LoVo (cell line): Measurements from ENCODE around the gene CCDC142.
"Not testable (repeated sequence)": the region's sequence is repeated elsewhere in the genome, so short reads cannot be mapped to it uniquely, and the experiment has no call there.

Experiments used
- DNase-seq: peaks from one replicate; pipeline ENCODE4 v3.0.0-alpha.2; 2016; ENCODE audit warnings: low spot score

The CCDC142 gene

DNA sequence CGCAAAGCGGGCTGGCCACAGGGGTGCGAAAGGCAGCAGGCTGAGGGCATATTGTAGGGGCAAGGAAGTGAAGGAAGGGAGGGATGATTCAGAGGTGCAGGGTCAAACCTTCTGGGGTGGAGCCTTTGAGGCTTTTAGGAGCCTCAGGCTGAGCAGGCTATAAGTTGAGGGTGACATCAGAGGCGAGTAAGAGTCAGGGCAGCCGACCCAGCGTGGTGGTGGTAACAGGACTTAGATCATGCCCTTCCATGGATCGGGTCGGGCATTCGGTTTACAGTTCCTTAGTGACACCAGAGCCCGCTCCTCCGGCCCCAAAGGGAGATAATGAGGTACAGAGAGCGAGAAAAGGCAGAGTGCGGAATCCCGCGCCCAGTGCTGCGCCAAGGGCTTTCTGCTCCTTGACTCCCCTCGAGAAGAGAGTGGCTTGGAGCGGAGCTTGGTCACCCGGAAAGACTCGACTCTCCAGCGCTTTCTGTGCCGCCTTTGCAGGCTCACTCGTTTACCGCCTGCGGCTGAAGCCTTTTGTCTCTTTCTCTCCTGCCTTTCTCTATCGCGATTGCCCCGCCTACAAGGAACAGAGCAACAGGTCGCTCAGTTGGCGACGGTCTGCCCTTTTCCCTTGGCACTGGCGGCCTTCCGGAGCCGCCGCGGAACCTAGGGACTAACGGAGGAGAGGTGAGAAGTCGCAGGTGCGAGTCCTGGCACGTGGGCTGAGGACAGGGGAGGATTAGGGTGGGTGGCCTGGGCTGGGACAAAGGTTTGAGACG, 15.9 kb upstream of the CCDC142 start:
- no peak for DNase-seq

GRCh38 chr2:74497777-74498499, 15.1 kb upstream of the CCDC142 start:
- no peak for DNase-seq

GRCh38 chr2:74496997-74497776, 14.4 kb upstream of the CCDC142 start:
- no peak for DNase-seq

GRCh38 chr2:74495440-74495839, 12.6 kb upstream of the CCDC142 start:
- DNase-seq = no peak

DNA sequence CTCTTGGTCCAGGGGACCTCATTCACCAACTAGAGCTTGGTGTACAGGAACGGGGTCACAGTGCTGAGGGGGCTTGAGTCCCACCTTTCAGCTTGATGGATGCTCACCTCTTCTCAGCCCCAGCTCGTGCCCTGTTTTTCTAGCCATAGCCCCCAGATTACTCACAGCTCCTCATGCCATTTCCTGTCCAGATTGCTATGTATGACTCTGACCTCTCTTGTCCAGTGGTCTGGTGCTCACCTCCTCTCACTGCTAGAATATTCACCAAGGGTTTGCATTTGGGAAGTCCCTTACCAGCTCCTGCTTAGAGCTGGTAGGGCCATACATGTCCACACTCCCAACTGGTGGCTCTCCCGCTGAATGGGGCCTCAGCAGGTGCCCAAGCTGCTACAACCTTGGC, 10.7 kb upstream of the CCDC142 start:
- no peak for DNase-seq

GRCh38 chr2:74491648-74492544, 9.1 kb upstream of the CCDC142 start:
- DNase-seq = no peak

GRCh38 chr2:74489906-74490305, 7.1 kb upstream of the CCDC142 start:
- DNase-seq = no peak

DNA sequence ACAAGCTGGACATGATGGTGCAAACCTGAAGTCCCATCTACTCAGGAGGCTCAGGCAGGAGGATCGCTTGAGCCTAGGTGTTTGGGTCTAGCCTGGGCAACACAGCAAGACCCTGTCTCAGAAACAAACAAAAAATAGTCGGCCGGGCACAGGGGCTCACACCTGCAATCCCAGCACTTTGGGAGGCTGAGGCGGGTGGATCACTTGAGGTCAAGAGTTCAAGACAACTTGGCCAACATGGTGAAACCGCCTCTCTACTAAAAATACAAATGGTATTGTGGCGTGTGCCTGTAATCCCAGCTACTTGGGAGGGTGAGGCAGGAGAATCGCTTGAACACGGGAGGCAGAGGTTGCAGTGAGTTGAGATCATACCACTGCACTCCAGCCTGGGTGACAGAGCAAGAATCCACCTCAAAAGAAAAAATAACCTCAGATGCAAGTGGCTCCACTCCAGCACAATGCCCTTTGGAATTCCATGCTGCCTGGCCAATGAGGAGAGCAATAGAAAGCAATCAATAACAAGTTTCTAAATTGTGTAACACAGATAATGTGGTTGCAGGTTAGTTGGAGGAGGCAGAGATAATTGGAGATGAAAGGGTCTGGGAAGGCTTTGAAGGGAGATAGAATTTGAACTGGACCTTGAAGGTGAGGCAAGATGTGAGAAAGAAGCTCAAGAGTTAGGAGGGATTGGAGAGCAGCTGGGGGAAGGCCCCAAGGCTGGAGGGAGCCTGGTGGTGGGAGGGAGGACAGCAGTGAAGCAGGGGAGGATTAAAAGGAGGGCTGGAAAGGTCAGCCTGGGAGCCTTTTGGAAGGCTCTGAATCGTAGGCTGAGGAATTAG, 6.1 kb upstream of the CCDC142 start:
- no peak for DNase-seq

- DNase-seq = no peak
Observed at GRCh38 chr2:74486141-74486540, 3.3 kb upstream of the CCDC142 start.

GRCh38 chr2:74483675-74484164, 922 bp upstream of the CCDC142 start:
- not testable (repeated sequence) for DNase-seq

DNA sequence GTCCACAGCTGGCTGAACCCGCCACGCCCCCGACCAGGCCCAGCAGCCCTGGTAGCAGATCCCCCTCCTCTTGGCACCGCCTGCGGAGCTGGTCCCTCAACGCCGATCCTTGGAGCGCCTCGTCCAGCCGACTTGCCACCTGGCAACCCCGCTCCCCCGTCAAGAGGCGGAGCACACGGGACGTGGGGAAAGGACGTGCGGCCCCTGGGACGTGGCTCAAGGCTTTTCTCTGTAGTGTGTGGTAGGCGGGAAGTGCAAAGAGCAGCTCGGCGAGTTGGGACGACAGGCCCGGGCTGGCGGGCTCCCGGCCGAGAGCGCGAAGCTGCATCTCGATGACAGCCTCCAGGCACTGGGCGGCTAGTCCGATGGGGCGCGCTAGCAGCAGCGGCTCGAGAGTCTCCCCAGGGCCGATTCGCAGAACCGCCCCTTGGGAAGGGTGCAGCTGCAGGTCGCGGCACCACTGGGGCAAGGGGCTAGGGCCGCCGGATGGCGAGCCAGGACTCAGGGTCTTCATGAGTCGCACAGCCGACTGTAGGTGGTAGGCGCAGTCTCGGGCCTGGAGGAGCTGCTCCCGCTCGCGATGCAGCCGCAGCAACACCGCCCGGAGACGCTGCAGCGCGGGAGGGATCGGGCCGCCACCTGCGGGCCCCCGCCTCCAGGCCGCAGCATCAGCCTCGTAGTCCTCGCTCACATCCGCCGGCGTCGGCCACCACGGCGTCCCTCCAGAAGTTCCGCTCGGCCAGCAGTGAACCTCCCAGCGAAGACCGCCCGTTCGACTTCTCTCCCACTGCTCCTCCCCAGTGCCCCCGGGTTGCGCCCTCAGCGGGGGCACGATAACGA, 617 bp downstream of the CCDC142 start:
- no peak for DNase-seq

DNA sequence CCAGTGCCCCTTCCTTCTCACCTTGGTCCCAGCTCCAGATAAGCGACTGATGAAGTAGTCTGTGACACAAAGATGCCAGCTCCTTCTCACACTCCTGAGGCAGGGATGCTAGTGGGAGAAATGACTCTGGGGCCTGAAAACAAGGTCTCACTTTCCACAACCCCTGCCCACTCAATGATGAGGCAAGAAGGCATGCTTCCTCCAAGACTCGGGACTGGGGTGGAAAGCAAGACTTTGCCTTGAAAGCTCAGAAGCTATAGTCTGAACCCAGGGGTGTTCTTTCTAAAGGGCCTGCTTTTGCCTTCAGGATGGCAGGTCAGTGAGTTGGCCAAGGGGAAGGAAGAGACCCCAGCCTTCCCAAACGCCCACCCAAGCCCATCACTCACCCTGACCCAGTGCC, 1.4 kb downstream of the CCDC142 start:
- DNase-seq = no peak

DNA sequence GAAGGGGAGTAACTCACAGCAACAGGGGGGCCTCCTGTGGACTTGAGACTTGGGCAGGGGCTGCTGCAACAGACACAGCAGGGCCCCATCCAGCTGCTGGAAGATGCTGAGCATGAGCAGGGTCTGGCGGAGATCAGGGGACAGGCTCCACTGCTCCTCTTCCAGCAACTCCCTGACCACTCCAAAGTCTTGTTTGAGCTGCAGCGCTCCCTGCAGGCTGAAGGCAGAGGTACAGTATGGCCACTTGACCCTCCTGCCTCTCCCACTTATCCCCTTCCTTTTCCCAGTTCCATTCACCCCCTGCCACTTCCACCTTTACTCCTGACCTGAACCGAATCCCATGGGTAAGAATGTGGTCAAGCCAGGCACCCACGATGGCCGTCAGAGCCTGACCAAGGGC, 7.9 kb downstream of the CCDC142 start:
- no peak for DNase-seq

DNA sequence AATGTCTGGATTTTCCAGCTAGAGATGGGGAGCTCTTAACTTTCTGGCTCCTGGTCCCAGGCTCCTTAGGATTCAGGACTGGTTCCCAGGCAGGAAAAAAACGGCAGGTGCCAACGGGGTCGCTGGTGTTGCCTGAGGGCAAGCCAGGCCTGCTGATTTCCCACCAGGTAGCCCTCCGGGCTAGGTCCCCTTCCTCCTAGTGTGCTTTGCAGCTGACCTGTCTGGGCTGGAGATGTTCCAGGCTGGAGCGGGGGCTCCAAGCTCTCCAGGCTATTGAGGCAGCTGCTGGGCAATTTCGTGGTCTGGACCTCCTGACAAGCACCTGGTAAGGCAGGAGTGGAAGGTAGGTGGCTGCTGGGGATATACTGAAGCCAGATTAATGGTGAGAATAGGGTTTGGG, 8.3 kb downstream of the CCDC142 start:
- no peak for DNase-seq

DNA sequence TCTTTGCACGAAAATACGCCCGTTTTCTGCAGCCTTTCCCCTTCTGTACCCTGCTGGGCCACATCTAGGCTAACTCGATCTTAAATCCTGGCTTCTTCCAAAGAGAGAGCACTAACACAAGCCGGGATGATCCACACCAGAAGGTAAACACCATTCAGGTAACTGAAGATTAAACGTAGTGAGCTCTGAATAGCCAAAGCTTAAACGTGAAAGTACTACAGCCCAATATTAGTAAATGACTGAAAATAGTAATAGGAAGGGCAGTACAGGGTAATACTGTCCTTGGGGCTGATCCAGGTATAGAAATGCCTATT, 9.9 kb downstream of the CCDC142 start:
- no peak for DNase-seq

DNA sequence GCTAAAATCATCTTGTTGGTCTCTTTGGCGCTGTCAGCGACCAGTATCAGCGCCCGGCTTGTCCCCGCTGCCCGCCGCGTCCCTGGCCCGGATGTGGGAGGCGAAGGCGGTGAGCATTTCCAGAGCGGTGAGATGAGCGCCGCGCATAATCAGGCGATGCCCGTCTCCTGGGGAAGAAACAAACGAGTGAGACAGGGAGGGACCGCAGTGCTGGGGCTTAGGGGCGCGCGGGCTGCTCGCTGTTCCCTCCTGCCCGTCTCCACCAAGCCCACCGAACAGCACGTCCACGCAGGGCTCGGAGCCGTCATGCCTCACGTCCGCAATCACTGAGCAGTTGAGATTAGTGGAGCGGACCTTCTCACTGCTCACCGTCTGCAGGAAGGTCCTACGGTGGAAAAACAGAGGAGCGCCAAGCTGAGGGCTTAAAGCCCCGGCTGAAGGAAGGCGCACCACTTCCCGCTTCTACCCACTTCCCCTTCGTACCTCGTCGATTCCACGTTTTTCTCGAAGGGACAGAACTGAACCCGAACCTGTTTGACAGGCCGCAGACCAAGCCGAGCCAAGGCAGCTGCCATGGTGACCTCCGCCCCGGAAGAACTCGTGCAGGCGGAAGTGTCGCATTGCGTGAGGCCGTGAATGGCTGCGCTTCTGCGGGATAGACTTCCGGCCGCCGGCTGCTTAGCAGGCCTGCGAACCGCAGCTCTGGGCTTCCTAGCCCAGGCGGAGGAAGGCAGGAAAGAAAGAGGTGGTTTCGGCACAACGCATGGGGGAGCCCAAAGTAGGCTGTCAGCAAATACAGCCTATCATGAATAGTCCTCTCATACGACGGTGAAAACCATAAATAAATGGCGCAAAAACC, 10.5 kb downstream of the CCDC142 start, which contains the start of gene MRPL53:
MRPL53 (minus strand) TSS at position 595 of the 859 bp plus-strand sequence; CDS start at position 575, 20 bp downstream.
- DNase-seq = peak; percentile 93

GRCh38 chr2:74471332-74472065, 11.3 kb downstream of the CCDC142 start:
- DNase-seq = no peak

GRCh38 chr2:74470742-74471141, 12.1 kb downstream of the CCDC142 start:
- DNase-seq = not testable (repeated sequence)
